Measurements from ENCODE around the gene CXCL10.
A peak's percentile ranks its signal among the peaks of the same experiment; 100 is the strongest.

DNA sequence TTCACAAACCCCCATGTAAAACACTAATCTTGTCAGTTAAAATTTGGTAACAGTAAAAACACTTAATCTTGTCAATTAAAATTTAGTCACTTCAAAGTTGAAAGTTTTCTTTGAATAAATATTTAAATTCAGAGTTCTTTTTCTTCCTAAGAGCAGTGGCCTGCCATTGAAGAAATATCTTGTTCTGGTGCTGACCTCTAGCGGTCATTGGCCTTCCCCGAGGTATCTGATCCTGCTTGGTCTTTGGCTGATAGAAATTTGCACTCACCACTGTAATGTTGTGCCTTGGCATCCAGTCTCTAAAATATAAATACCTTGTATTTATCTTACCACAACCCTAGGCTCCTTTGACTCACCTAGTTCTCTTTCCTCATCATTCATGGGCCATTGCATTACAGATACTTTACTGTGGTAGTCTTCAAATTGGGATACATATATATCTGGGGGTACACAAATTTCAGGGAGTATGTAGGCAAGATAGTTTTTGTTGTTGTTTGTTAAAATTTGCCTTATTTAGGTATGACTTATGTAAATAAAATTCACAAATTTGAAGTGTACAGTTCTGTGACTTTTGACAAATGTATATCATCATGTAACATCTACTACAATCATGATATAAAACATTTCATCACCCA lies 44.5 kb upstream of the CXCL10 start:
- TF ChIP-seq, protein P1, sequence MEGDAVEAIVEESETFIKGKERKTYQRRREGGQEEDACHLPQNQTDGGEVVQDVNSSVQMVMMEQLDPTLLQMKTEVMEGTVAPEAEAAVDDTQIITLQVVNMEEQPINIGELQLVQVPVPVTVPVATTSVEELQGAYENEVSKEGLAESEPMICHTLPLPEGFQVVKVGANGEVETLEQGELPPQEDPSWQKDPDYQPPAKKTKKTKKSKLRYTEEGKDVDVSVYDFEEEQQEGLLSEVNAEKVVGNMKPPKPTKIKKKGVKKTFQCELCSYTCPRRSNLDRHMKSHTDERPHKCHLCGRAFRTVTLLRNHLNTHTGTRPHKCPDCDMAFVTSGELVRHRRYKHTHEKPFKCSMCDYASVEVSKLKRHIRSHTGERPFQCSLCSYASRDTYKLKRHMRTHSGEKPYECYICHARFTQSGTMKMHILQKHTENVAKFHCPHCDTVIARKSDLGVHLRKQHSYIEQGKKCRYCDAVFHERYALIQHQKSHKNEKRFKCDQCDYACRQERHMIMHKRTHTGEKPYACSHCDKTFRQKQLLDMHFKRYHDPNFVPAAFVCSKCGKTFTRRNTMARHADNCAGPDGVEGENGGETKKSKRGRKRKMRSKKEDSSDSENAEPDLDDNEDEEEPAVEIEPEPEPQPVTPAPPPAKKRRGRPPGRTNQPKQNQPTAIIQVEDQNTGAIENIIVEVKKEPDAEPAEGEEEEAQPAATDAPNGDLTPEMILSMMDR (IDR thresholded peaks at IDR 0.05) = peak; percentile 80
- TF ChIP-seq SIN3A (IDR thresholded peaks at IDR 0.05; ENCODE audit: borderline replicate concordance, insufficient read depth, low read depth, low read length) (no peak), POLR2AphosphoS5 (IDR thresholded peaks at IDR 0.05; ENCODE audit: low read depth, low read length) (no peak), TCF7L2 (IDR thresholded peaks at IDR 0.05; ENCODE audit: low read depth, low read length) (no peak)
- TF ChIP-seq, protein P2, sequence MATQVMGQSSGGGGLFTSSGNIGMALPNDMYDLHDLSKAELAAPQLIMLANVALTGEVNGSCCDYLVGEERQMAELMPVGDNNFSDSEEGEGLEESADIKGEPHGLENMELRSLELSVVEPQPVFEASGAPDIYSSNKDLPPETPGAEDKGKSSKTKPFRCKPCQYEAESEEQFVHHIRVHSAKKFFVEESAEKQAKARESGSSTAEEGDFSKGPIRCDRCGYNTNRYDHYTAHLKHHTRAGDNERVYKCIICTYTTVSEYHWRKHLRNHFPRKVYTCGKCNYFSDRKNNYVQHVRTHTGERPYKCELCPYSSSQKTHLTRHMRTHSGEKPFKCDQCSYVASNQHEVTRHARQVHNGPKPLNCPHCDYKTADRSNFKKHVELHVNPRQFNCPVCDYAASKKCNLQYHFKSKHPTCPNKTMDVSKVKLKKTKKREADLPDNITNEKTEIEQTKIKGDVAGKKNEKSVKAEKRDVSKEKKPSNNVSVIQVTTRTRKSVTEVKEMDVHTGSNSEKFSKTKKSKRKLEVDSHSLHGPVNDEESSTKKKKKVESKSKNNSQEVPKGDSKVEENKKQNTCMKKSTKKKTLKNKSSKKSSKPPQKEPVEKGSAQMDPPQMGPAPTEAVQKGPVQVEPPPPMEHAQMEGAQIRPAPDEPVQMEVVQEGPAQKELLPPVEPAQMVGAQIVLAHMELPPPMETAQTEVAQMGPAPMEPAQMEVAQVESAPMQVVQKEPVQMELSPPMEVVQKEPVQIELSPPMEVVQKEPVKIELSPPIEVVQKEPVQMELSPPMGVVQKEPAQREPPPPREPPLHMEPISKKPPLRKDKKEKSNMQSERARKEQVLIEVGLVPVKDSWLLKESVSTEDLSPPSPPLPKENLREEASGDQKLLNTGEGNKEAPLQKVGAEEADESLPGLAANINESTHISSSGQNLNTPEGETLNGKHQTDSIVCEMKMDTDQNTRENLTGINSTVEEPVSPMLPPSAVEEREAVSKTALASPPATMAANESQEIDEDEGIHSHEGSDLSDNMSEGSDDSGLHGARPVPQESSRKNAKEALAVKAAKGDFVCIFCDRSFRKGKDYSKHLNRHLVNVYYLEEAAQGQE (IDR thresholded peaks at IDR 0.05; ENCODE audit: insufficient read depth in 1 of 2, low read depth in 2 of 2, low read length in 1 of 2) = no peak

Measured in Panc1 (cell line).